Activated CD4-positive, alpha-beta T cell treated with anti-CD3 and anti-CD28 coated beads for 36 hours (primary cell): ENCODE measurements around the gene GFI1. TPM values are rescaled to one million over a fixed set of nuclear protein-coding genes. Genes with fewer than 3 reads are reported as not detected.
"Not testable (repeated sequence)": the region's sequence is repeated elsewhere in the genome, so short reads cannot be mapped to it uniquely, and the experiment has no call there.

Source experiments
- ATAC-seq: fragments of 200-7000 bp; cut with Tn5 transposase; one replicate; pipeline ENCODE4 v1.10.0; 2021; ENCODE audit warnings: mild to moderate bottlenecking, moderate library complexity
- CTCF ChIA-PET: fragments of 350-600 bp; sonication (Branson Sonifier 250); formaldehyde crosslinking; loops from one replicate; lab custom pipeline; 2021; ENCODE audit warnings: antibody characterized with exemption; lab: Charles Lee
- POLR2A ChIA-PET: fragments of 350-600 bp; sonication (Branson Sonifier 250); formaldehyde crosslinking; loops from one replicate; lab custom pipeline; 2021; ENCODE audit warnings: antibody characterized with exemption, inconsistent platforms; lab: Charles Lee
- DNase-seq: peaks from one replicate; pipeline ENCODE4 v3.0.0-alpha.2; 2020
- H3K27ac Mint-ChIP-seq: one replicate; pipeline ENCODE4 v1.8.0; 2021; ENCODE audit warnings: mixed read lengths
- H3K27me3 Mint-ChIP-seq: one replicate; pipeline ENCODE4 v1.8.0; 2021; ENCODE audit warnings: mixed read lengths
- H3K36me3 Mint-ChIP-seq: one replicate; pipeline ENCODE4 v1.8.0; 2021; ENCODE audit warnings: low read depth, mixed read lengths
- H3K4me1 Mint-ChIP-seq: one replicate; pipeline ENCODE4 v1.8.0; 2021; ENCODE audit warnings: mixed read lengths
- H3K4me3 Mint-ChIP-seq: one replicate; pipeline ENCODE4 v1.8.0; 2021; ENCODE audit warnings: mild to moderate bottlenecking, moderate library complexity, mixed read lengths
- H3K9me3 Mint-ChIP-seq: one replicate; pipeline ENCODE4 v1.8.0; 2021; ENCODE audit warnings: low read depth, mixed read lengths
- intact Hi-C, 2 experiments: fragments of 100-400 bp; cut with DNase I in 1 of 2; cut with micrococcal nuclease in 1 of 2; formaldehyde crosslinking; loops; one replicate each; pipeline versions ENCODE4 v1.14.2 to v1.15.1; 2022 to 2024; cut with DNase I, micrococcal nuclease
- total RNA-seq, 2 experiments: library from RNA; stranded (reverse); gene quantifications; one replicate each; pipeline ENCODE4 v1.2.3, GENCODE V29; 2021

GFI1 gene
- total RNA-seq, 2 experiments from 2014 or later: 47.7 to 53.7 TPM

DNA sequence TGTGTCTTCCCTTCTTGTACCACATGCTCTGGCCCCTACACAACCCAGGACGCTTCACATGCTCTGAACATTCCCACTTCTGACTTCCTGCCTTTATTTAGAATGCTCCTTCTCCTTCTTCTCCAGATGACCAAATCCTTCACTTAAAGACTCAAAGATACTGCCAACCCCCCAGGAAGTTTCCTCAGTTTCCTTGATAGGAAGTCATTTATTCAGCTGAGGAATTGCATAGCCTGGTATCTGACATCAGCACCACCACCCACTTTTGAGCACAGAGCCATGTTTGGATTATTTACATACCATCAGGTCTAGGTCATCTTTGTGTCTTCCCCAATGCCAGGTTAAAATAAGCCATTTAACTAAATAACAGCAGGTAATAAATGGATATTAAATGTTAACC, 42.4 kb downstream of the GFI1 start:
- ChIA-PET CTCF (interaction anchor here (0.6 to 1.0 kb wide), 2 partner anchors 104 to 134 kb away, joined by 3 to 4 read pairs; no protein-coding TSS in a partner anchor), POLR2A (no interaction called here)
- intact Hi-C loops: no loop called here
- no peak for DNase-seq
- no peak for ATAC-seq
- H3K27me3 Mint-ChIP-seq: no peaks in the 10 kb centered on the region
- no peaks in the 10 kb centered on the region for H3K9me3 Mint-ChIP-seq
- H3K27ac Mint-ChIP-seq: no peak overlapping the region
- H3K4me3 Mint-ChIP-seq: no peak overlapping the region
- H3K36me3 Mint-ChIP-seq: no peaks in the 10 kb centered on the region
- H3K4me1 Mint-ChIP-seq: peaks cover 13% of the 10 kb centered on the region

- CTCF ChIA-PET: interaction anchor here (1.0 kb wide), 1 partner anchor 133 kb away, joined by 3 read pairs; no protein-coding TSS in a partner anchor
- H3K36me3 Mint-ChIP-seq: no peaks in the 10 kb centered on the region
- ATAC-seq (no peak), DNase-seq (no peak)
- POLR2A ChIA-PET: no interaction called here
- H3K9me3 Mint-ChIP-seq: no peaks in the 10 kb centered on the region
- peaks cover 18% of the 10 kb centered on the region for H3K4me1 Mint-ChIP-seq
- H3K27me3 Mint-ChIP-seq: no peaks in the 10 kb centered on the region
- intact Hi-C loops: no loop called here
- no peak overlapping the region for H3K27ac Mint-ChIP-seq
- H3K4me3 Mint-ChIP-seq: no peak overlapping the region
Measured at GRCh38 chr1:92443893-92444292, 42.8 kb downstream of the GFI1 start.

DNA sequence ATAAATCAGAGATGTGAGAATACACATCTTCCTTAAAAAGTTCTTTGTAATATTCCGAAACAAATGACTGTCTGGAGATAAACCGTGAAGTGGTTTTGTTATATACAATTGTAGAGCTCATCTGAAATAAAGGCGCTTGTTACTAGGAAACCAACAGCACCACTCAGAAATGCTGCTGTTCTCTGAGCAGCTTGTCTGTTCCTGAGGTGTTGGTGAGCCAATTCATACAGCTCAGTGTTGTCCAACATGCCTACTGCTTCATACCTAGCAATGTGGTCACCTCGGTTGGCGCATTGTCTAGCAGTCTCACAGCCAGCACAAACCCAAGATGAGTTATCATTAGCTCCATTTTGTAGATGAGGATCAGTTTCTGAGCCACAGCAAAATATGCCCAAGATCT, 44.4 kb downstream of the GFI1 start:
- peaks cover 17% of the 10 kb centered on the region for H3K4me1 Mint-ChIP-seq
- H3K9me3 Mint-ChIP-seq: no peaks in the 10 kb centered on the region
- ChIA-PET POLR2A (interaction anchor here (0.6 kb wide), 1 partner anchor 14 kb away, joined by 3 read pairs; no protein-coding TSS in a partner anchor), CTCF (interaction anchor here (0.6 kb wide), 1 partner anchor 45 kb away, joined by 3 read pairs; no protein-coding TSS in a partner anchor)
- no peak for ATAC-seq
- no peak overlapping the region for H3K27ac Mint-ChIP-seq
- no peaks in the 10 kb centered on the region for H3K27me3 Mint-ChIP-seq
- intact Hi-C loops: no loop called here
- no peaks in the 10 kb centered on the region for H3K36me3 Mint-ChIP-seq
- DNase-seq: no peak
- no peak overlapping the region for H3K4me3 Mint-ChIP-seq

GRCh38 chr1:92441697-92442342, 44.9 kb downstream of the GFI1 start:
- intact Hi-C loops: no loop called here
- Mint-ChIP-seq H3K27ac (no peak overlapping the region), H3K36me3 (no peaks in the 10 kb centered on the region), H3K4me3 (no peak overlapping the region), H3K4me1 (peaks cover 15% of the 10 kb centered on the region), H3K9me3 (no peaks in the 10 kb centered on the region), H3K27me3 (no peaks in the 10 kb centered on the region)
- DNase-seq (no peak), ATAC-seq (no peak)
- CTCF ChIA-PET: interaction anchor here (0.6 to 0.8 kb wide), 2 partner anchors 44 to 45 kb away, joined by 3 to 4 read pairs; no protein-coding TSS in a partner anchor
- POLR2A ChIA-PET: no interaction called here

- H3K9me3 Mint-ChIP-seq: no peaks in the 10 kb centered on the region
Measured at GRCh38 chr1:92441316-92441696, 45.4 kb downstream of the GFI1 start.

GRCh38 chr1:92439291-92439690, 47.4 kb downstream of the GFI1 start:
- Mint-ChIP-seq H3K27ac (peak overlapping the region; percentile 51), H3K9me3 (peaks cover 4% of the 10 kb centered on the region), H3K36me3 (no peaks in the 10 kb centered on the region), H3K4me3 (no peak overlapping the region), H3K27me3 (no peaks in the 10 kb centered on the region), H3K4me1 (peaks cover 9% of the 10 kb centered on the region)
- peak; percentile 71 for ATAC-seq
- intact Hi-C loops: no loop called here
- DNase-seq: peak; percentile 25
- CTCF ChIA-PET: no interaction called here
- POLR2A ChIA-PET: interaction anchor here (0.6 kb wide), 1 partner anchor 244 kb away, joined by 4 read pairs; no protein-coding TSS in a partner anchor

More at GRCh38 chr1:92441316-92441696, 45.4 kb downstream of the GFI1 start:
- CTCF ChIA-PET: interaction anchor here (0.8 kb wide), 1 partner anchor 44 kb away, joined by 4 read pairs; no protein-coding TSS in a partner anchor
- intact Hi-C loops: no loop called here
- POLR2A ChIA-PET: no interaction called here
- H3K27me3 Mint-ChIP-seq: no peaks in the 10 kb centered on the region
- H3K4me1 Mint-ChIP-seq: peaks cover 11% of the 10 kb centered on the region
- no peak overlapping the region for H3K4me3 Mint-ChIP-seq
- H3K36me3 Mint-ChIP-seq: no peaks in the 10 kb centered on the region
- no peak overlapping the region for H3K27ac Mint-ChIP-seq
- no peak for ATAC-seq
- DNase-seq: no peak

GRCh38 chr1:92434572-92434971, 52.2 kb downstream of the GFI1 start:
- H3K36me3 Mint-ChIP-seq, DNase-seq, H3K4me1 Mint-ChIP-seq: not testable (repeated sequence)

DNA sequence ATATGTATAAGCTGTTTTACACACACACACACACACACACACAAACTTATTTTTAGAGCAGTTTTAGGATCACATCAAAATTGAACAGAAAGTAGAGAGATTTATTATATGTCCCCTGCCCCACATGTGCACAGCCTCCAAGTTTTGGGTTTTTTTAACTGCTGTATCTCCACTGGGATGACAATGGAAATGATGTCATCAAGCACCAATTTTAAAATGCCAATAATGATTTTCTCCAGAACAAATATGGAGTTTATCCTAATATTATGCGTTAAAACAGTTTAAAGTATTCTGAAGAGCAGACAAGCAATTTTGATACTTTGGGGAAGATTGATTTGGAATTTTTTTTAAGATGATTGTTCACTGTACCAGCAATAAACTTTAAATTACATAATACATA, 56.7 kb downstream of the GFI1 start:
- no peak overlapping the region for H3K4me3 Mint-ChIP-seq
- ChIA-PET CTCF (interaction anchor here (0.9 kb wide), 2 partner anchors 20 to 42 kb away, joined by 3 read pairs; no protein-coding TSS in a partner anchor), POLR2A (no interaction called here)
- no peaks in the 10 kb centered on the region for H3K36me3 Mint-ChIP-seq
- intact Hi-C loops: no loop called here
- H3K4me1 Mint-ChIP-seq: no peaks in the 10 kb centered on the region
- no peak for DNase-seq
- peaks cover 3% of the 10 kb centered on the region for H3K9me3 Mint-ChIP-seq
- no peak for ATAC-seq
- no peak overlapping the region for H3K27ac Mint-ChIP-seq
- no peaks in the 10 kb centered on the region for H3K27me3 Mint-ChIP-seq

More at GRCh38 chr1:92434572-92434971, 52.2 kb downstream of the GFI1 start:
- ATAC-seq, CTCF ChIA-PET, H3K9me3 Mint-ChIP-seq, H3K4me3 Mint-ChIP-seq, intact Hi-C loops, H3K27ac Mint-ChIP-seq, POLR2A ChIA-PET, H3K27me3 Mint-ChIP-seq: not testable (repeated sequence)

GRCh38 chr1:92425617-92426016, 61.1 kb downstream of the GFI1 start:
- no peaks in the 10 kb centered on the region for H3K4me1 Mint-ChIP-seq
- no peak for ATAC-seq
- intact Hi-C loops: no loop called here
- ChIA-PET CTCF (no interaction called here), POLR2A (no interaction called here)
- H3K36me3 Mint-ChIP-seq: no peaks in the 10 kb centered on the region
- DNase-seq: no peak
- no peaks in the 10 kb centered on the region for H3K9me3 Mint-ChIP-seq
- H3K27me3 Mint-ChIP-seq: no peaks in the 10 kb centered on the region
- H3K4me3 Mint-ChIP-seq: no peak overlapping the region
- no peak overlapping the region for H3K27ac Mint-ChIP-seq

Other genes starting within 250 kb of the GFI1 start
- gene GLMN, start 187.9 kb downstream of the GFI1 start, total RNA-seq: 10 to 100 TPM; 10.8 to 17.6 TPM
- 10 to 100 TPM; 33.4 to 39.0 TPM for gene RPAP2, start 187.9 kb downstream of the GFI1 start, total RNA-seq